Fibroblast of villous mesenchyme (primary cell): ENCODE measurements around the gene PTBP1. TPM values are rescaled to one million over a fixed set of nuclear protein-coding genes. Genes with fewer than 3 reads are reported as not detected.
A peak's percentile ranks its signal among the peaks of the same experiment; 100 is the strongest.

ENCODE experiments used
- DNase-seq: peaks from one replicate; pipeline ENCODE4 v3.0.0-alpha.2; 2010; ENCODE audit warnings: low read depth
- H3K4me3 ChIP-seq: 2 replicates; pipeline ENCODE4 v1.5.1; 2011; ENCODE audit warnings: low read depth, mild to moderate bottlenecking, low read length
- total RNA-seq: library from RNA; depleted of rRNA; stranded (reverse); fragments of >200 nt; gene quantifications from 2 replicates; pipeline ENCODE4 v1.2.3, GENCODE V29; 2012
- TF ChIP-seq, protein P1 (sequence below): IDR thresholded peaks from 2 replicates; pipeline ENCODE4 v1.5.1; 2012; ENCODE audit warnings: low read depth, mild to moderate bottlenecking, low read length; ENCODE audit not compliant: insufficient read depth

The PTBP1 gene
- total RNA-seq, 1 donor, result 129 TPM

DNA sequence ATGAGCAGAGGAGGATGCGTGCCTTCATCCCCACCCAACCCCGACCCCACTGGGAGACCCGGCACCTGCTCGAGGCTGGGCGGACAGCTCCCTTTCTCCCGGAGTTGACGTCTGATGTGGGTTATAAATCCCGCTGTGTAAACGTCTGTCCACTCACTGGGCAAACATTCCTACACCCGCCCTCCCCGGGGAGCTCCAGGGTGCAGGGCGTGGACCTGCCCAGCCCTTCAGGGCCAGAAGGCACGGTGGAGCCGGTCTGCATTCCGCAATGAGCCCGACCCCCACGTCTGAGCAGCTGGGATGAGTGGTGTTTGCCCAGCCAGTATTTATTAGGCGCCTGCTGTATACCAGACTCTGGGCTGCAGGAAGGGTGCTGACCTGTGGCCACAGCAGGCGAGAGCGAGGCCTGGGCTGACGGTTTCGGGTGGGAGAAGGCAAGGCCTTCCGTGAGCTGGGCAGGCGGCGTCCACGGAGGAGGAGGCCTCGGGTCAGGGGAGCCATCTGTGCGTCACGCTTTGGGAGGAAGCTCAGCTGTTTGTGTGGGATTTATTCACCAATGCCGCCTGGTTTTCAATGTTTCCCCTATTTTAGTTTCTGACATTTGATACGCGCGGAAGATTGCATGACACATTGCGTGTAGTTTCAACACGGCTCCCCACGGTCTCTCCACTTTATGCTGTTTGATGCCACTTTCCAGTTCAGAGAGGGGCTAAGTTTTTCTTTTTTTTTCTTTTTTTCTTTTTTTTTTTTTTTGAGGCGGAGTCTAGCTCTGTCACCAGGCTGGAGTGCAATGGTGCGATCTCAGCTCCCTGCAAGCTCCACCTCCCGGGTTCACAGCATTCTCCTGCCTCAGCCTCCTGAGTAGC, 44.4 kb upstream of the PTBP1 start:
- no peak overlapping the region for H3K4me3 ChIP-seq
- TF ChIP-seq, protein P1, sequence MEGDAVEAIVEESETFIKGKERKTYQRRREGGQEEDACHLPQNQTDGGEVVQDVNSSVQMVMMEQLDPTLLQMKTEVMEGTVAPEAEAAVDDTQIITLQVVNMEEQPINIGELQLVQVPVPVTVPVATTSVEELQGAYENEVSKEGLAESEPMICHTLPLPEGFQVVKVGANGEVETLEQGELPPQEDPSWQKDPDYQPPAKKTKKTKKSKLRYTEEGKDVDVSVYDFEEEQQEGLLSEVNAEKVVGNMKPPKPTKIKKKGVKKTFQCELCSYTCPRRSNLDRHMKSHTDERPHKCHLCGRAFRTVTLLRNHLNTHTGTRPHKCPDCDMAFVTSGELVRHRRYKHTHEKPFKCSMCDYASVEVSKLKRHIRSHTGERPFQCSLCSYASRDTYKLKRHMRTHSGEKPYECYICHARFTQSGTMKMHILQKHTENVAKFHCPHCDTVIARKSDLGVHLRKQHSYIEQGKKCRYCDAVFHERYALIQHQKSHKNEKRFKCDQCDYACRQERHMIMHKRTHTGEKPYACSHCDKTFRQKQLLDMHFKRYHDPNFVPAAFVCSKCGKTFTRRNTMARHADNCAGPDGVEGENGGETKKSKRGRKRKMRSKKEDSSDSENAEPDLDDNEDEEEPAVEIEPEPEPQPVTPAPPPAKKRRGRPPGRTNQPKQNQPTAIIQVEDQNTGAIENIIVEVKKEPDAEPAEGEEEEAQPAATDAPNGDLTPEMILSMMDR, result no peak
- peak; percentile 93 for DNase-seq

DNA sequence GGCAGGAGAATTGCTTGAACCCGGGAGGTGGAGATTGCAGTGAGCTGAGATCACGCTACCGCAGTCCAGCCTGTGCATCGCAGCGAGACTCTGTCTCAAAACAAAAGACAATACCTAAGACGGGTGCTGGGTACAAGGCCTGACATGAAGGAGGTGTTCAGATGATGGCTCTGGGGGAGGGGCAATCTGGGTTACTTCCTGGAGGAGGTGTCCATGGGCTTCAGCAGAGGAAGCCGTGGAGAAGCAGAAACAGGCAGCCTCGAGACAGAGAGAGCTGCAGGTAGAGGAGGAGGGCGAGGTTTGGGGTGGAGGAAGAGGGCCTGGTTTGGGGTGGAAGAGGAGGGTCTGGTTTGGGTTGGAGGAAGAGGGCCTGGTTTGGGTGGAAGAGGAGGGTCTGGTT, 42.7 kb upstream of the PTBP1 start:
- no peak for DNase-seq
- TF ChIP-seq, protein P1, result no peak
- H3K4me3 ChIP-seq, result no peak overlapping the region

- TF ChIP-seq, protein P1, result no peak
- H3K4me3 ChIP-seq, result no peak overlapping the region
- DNase-seq, result no peak
Measured at GRCh38 chr19:755063-755462, 42.2 kb upstream of the PTBP1 start.

DNA sequence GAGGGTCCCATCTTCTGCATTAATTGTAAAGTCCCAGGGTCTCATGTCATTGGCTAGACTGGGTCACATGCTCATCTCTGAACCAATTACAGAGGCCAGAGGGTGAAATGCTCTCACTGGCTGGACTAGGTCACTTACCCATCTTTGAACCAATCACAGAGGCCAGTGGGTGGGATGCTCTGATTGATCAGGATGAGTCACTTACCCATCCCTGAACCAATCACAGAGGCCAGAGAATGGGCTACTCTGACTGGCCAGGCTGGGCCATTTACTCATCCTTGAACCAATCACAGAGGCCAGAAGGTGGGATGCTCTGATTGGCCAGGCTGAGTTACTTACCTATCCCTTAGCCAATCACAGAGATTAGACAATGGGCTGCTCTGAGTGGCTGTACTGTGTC, 41.0 kb upstream of the PTBP1 start:
- no peak overlapping the region for H3K4me3 ChIP-seq
- TF ChIP-seq, protein P1, result no peak
- no peak for DNase-seq

- no peak overlapping the region for H3K4me3 ChIP-seq
- TF ChIP-seq, protein P1, result no peak
- no peak for DNase-seq
Measured at GRCh38 chr19:756821-757688, 40.2 kb upstream of the PTBP1 start.

DNA sequence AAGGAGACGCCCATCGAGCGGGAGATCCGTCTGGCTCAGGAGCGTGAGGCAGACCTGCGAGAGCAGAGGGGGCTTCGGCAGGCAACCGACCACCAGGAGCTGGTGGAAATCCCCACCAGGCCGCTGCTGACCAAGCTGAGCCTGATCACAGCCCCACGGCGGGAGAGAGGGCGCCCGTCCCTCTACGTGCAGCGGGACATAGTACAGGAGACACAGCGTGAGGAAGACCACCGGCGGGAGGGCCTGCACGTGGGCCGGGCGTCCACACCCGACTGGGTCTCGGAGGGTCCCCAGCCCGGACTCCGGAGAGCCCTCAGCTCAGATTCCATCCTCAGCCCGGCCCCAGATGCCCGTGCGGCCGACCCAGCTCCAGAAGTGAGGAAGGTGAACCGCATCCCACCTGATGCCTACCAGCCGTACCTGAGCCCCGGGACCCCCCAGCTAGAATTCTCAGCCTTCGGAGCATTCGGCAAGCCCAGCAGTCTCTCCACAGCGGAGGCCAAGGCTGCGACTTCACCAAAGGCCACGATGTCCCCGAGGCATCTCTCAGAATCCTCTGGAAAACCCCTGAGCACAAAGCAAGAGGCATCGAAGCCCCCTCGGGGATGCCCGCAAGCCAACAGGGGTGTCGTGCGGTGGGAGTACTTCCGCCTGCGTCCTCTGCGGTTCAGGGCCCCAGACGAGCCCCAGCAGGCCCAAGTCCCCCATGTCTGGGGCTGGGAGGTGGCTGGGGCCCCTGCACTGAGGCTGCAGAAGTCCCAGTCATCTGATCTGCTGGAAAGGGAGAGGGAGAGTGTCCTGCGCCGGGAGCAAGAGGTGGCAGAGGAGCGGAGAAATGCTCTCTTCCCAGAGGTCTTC, 39.2 kb upstream of the PTBP1 start:
- H3K4me3 ChIP-seq, result no peak overlapping the region
- TF ChIP-seq, protein P1, result no peak
- DNase-seq, result no peak
